DOHH2 (cell line): ENCODE results near the gene NID1.

ENCODE experiments used
- H3F3A ChIP-seq: fragments of 200-600 bp; sonication (generic), shearing (Covaris generic); 2 replicates; pipeline ENCODE4 v1.6.0; 2016; ENCODE audit warnings: antibody characterized with exemption, mild to moderate bottlenecking; ENCODE audit not compliant: control insufficient read depth, insufficient read depth
- H3K27ac ChIP-seq: fragments of 200-600 bp; sonication (generic); 2 replicates; pipeline ENCODE4 v1.5.1; 2014; ENCODE audit warnings: low read depth, mild to moderate bottlenecking, low read length, moderate library complexity
- H3K27me3 ChIP-seq: fragments of 200-600 bp; sonication (generic); 2 replicates; pipeline ENCODE4 v1.6.1; 2014; ENCODE audit warnings: mild to moderate bottlenecking, low read length, mixed read lengths; ENCODE audit not compliant: control insufficient read depth
- H3K36me3 ChIP-seq: fragments of 200-600 bp; sonication (generic); 2 replicates; pipeline ENCODE4 v1.6.1; 2014; ENCODE audit warnings: mild to moderate bottlenecking, low read length, moderate library complexity, mixed read lengths; ENCODE audit not compliant: control insufficient read depth
- H3K4me1 ChIP-seq: fragments of 200-600 bp; sonication (generic); 2 replicates; pipeline ENCODE4 v1.6.1; 2014; ENCODE audit warnings: mild to moderate bottlenecking, low read length, mixed read lengths; ENCODE audit not compliant: control insufficient read depth
- H3K4me2 ChIP-seq: fragments of 200-600 bp; sonication (generic); 2 replicates; pipeline ENCODE4 v1.6.0; 2014; ENCODE audit warnings: mild to moderate bottlenecking, low read length, moderate library complexity
- H3K4me3 ChIP-seq: fragments of 200-600 bp; sonication (generic); 2 replicates; pipeline ENCODE4 v1.5.1; 2014; ENCODE audit warnings: mild to moderate bottlenecking, low read length, mixed read lengths
- H3K79me2 ChIP-seq: fragments of 200-600 bp; sonication (generic); 2 replicates; pipeline ENCODE4 v1.6.1; 2014; ENCODE audit warnings: mild to moderate bottlenecking, low read length, mixed read lengths; ENCODE audit not compliant: control insufficient read depth
- H3K9me2 ChIP-seq: fragments of 200-600 bp; sonication (generic); replicated peaks from 2 replicates; pipeline ENCODE4 v1.6.1; 2014; ENCODE audit warnings: mild to moderate bottlenecking, low read length, mixed read lengths; ENCODE audit not compliant: control insufficient read depth
- H3K9me3 ChIP-seq: fragments of 200-600 bp; sonication (generic); 2 replicates; pipeline ENCODE4 v1.6.1; 2014; ENCODE audit warnings: antibody characterized with exemption, low read length, mixed read lengths; ENCODE audit not compliant: control insufficient read depth, insufficient read depth
- H4K20me1 ChIP-seq: fragments of 200-600 bp; sonication (generic); 2 replicates; pipeline ENCODE4 v1.6.0; 2014; ENCODE audit warnings: low read depth, mild to moderate bottlenecking, antibody characterized with exemption, low read length, moderate library complexity; ENCODE audit not compliant: control insufficient read depth, insufficient read depth
- CTCF ChIP-seq: fragments of 200-600 bp; sonication (generic); IDR thresholded peaks from one replicate; pipeline ENCODE4 v1.5.1; 2014; ENCODE audit warnings: antibody characterized with exemption, mild to moderate bottlenecking, low read depth, low read length; ENCODE audit not compliant: poor library complexity, severe bottlenecking
- EZH2phosphoT487 ChIP-seq: fragments of 200-600 bp; sonication (generic); IDR thresholded peaks from 2 replicates; pipeline ENCODE4 v1.6.1; 2017; ENCODE audit warnings: borderline replicate concordance, mild to moderate bottlenecking, antibody characterized with exemption, low read length, moderate library complexity, mixed read lengths

The NID1 gene

DNA sequence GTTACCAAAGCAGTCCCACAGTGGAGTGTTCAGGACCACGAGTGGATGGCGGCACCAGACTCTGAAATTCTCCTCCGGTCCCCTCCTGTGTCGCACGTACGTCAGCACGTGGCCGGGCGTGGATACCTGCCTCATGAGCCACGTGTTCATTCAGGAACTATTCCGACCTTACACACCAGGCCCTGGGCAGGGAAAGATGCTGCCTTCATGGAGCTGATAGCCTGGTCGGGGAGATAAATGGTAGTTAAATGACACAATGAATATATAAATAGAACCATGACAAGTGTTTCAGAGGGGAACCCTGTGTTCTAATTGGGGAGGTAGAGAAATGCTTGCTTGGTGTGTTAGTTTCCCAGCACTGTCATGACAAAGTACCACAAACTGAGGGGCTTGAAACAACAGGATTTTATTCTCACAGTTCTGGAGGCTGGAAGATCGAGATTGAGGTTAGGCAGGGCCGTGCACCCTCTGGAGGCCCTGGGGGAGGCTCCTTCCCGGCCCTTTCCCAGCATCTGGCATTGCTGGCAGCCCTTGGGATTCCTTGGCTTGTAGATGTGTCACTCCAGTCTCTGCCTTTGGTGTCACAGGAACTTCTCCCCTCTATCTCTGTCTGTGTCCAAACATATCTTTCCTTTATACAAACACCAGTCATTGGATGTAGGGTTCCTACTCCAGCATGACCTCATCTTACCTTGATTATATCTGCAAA is 48.6 kb upstream of the NID1 start:
- Histone ChIP-seq H3K27ac (no peak overlapping the region), H3K36me3 (no peaks in the 10 kb centered on the region), H3K9me3 (no peaks in the 10 kb centered on the region), H3K4me1 (no peaks in the 10 kb centered on the region), H3K27me3 (no peaks in the 10 kb centered on the region), H3F3A (no peaks in the 10 kb centered on the region), H3K9me2 (no peaks in the 10 kb centered on the region), H4K20me1 (no peaks in the 10 kb centered on the region), H3K4me2 (no peak overlapping the region), H3K79me2 (no peaks in the 10 kb centered on the region), H3K4me3 (no peak overlapping the region)
- TF ChIP-seq EZH2phosphoT487 (no peak), CTCF (no peak)

- Histone ChIP-seq H3K79me2 (no peaks in the 10 kb centered on the region), H3F3A (no peaks in the 10 kb centered on the region), H3K36me3 (no peaks in the 10 kb centered on the region), H3K4me1 (no peaks in the 10 kb centered on the region), H3K4me3 (no peak overlapping the region), H3K9me3 (no peaks in the 10 kb centered on the region), H3K9me2 (no peaks in the 10 kb centered on the region), H3K4me2 (no peak overlapping the region), H3K27ac (no peak overlapping the region), H4K20me1 (no peaks in the 10 kb centered on the region), H3K27me3 (no peaks in the 10 kb centered on the region)
- TF ChIP-seq CTCF (no peak), EZH2phosphoT487 (no peak)
Measured at GRCh38 chr1:236112332-236112627, 47.4 kb upstream of the NID1 start.

- TF ChIP-seq CTCF = no peak
- no peak for TF ChIP-seq EZH2phosphoT487
- H4K20me1 ChIP-seq = no peaks in the 10 kb centered on the region
- H3K4me2 ChIP-seq = no peak overlapping the region
- no peaks in the 10 kb centered on the region for H3K27me3 ChIP-seq
- H3K4me3 ChIP-seq = no peak overlapping the region
- H3K27ac ChIP-seq = no peak overlapping the region
- no peaks in the 10 kb centered on the region for H3K36me3 ChIP-seq
- H3K79me2 ChIP-seq = no peaks in the 10 kb centered on the region
- no peaks in the 10 kb centered on the region for H3F3A ChIP-seq
- H3K9me2 ChIP-seq = no peaks in the 10 kb centered on the region
- H3K9me3 ChIP-seq = no peaks in the 10 kb centered on the region
- no peaks in the 10 kb centered on the region for H3K4me1 ChIP-seq
Measured at GRCh38 chr1:236111527-236112331, 46.8 kb upstream of the NID1 start.
